Sigmoid colon (tissue), 7 donors: ENCODE results near the gene SYMPK. TPM values are rescaled to one million over a fixed set of nuclear protein-coding genes. Genes with fewer than 3 reads are reported as not detected.

Source experiments
- DNase-seq: peaks from one replicate; pipeline ENCODE4 v3.0.0-alpha.2; 2019
- H3K27ac ChIP-seq, 4 donors: fragments of 200-600 bp; sonication (generic); one replicate each; pipeline ENCODE4 v1.5.1; 2016 to 2019; ENCODE audit warnings: mild to moderate bottlenecking in 1 of 4
- H3K27me3 ChIP-seq, 3 donors: fragments of 200-600 bp; sonication (generic); one replicate each; pipeline ENCODE4 v1.5.1; 2019; ENCODE audit warnings: mild to moderate bottlenecking in 1 of 3
- H3K36me3 ChIP-seq, 4 donors: fragments of 200-600 bp; sonication (generic); one replicate each; pipeline ENCODE4 v1.5.1; 2016 to 2019
- H3K4me1 ChIP-seq, 4 donors: fragments of 200-600 bp; sonication (generic); one replicate each; pipeline ENCODE4 v1.5.1; 2017 to 2019
- H3K4me3 ChIP-seq, 4 donors: fragments of 200-600 bp; sonication (generic); one replicate each; pipeline ENCODE4 v1.5.1; 2017 to 2019; ENCODE audit warnings: mild to moderate bottlenecking in 2 of 4, moderate library complexity in 1 of 4
- H3K9me3 ChIP-seq, 4 donors: fragments of 200-600 bp in 3 of 4; sonication (generic) in 3 of 4; one replicate each; pipeline versions ENCODE4 v1.5.1 to v1.6.1; 2013 to 2019
- CTCF ChIP-seq, 4 experiments: fragments of 450-650 bp in 3 of 4; fragments of 200-600 bp in 1 of 4; IDR thresholded peaks; one replicate each; pipeline ENCODE4 v1.5.1; 2016 to 2019; ENCODE audit warnings: antibody characterized with exemption in 4 of 4, mild to moderate bottlenecking in 3 of 4, moderate library complexity in 2 of 4
- EP300 ChIP-seq, 4 donors: sonication (generic); formaldehyde crosslinking; IDR thresholded peaks; one replicate each; pipeline ENCODE4 v1.6.1; 2017; ENCODE audit warnings: antibody characterized with exemption in 4 of 4
- POLR2A ChIP-seq, 2 donors: fragments of 450-650 bp; IDR thresholded peaks; one replicate each; pipeline ENCODE4 v1.6.1; 2016; ENCODE audit warnings: antibody characterized with exemption in 2 of 2, mild to moderate bottlenecking in 2 of 2, moderate library complexity in 2 of 2
- POLR2AphosphoS5 ChIP-seq, 4 donors: sonication (generic); formaldehyde crosslinking; IDR thresholded peaks; one replicate each; pipeline ENCODE4 v1.6.1; 2017; ENCODE audit warnings: antibody characterized with exemption in 4 of 4
- WGBS, 2 donors: extraction: QIAGEN DNeasy Blood & Tissue Kit; methylation state at CpG; one replicate each; pipeline ENCODE4 v1.1.7; 2013; 5-methylcytosine and 5-hydroxymethylcytosine counted together
- intact Hi-C: fragments of 100-400 bp; cut with DNase I; formaldehyde crosslinking; loops from one replicate; pipeline ENCODE4 v1.15.1; 2023
- polyA plus RNA-seq, 3 donors: library from polyadenylated mRNA; stranded (reverse); fragments of 200-250 nt; gene quantifications; one replicate each; pipeline ENCODE4 v1.2.3, GENCODE V29; 2013
- total RNA-seq, 4 donors: library from RNA; depleted of rRNA; stranded (reverse); fragments of >200 nt; gene quantifications; one replicate each; pipeline ENCODE4 v1.1.0, GENCODE V29; 2016
- donor health status: healthy with polysubstance abuse.
- donor health status: Bipolar disorder and iron deficiency.
- donor health status: healthy.

SYMPK gene
- total and polyA plus RNA-seq, 7 donors, result 18.2 to 84.4 (median 28.5) TPM

DNA sequence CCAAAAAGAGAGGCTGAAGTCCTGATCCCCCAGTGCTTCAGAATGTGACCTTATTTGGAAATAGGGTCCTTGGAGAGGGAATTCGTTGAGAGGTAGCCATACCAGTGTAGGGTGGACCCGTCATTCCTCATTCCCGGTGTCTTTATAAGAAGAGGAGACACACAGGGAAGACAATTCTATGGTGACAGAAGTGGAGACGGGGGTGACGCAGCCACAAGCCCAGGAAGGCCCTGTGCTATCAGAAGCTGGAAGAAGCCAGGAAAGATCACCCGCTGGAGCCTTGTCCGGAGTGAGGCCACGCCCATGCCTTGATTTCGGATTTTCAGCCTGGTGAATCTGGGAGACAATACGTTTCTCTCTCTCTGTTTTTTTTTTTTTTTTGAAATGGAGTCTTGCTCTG is 42.1 kb upstream of the SYMPK start:
- Histone ChIP-seq H3K4me1 (peaks cover 0 to 25% (median 21%) of the 10 kb centered on the region in 4 donors), H3K27me3 (no peaks in the 10 kb centered on the region), H3K27ac (no peak overlapping the region), H3K4me3 (no peak overlapping the region), H3K36me3 (peaks cover 0 to under 1% (median 0%) of the 10 kb centered on the region in 4 donors), H3K9me3 (no peaks in the 10 kb centered on the region)
- 77 to 80% methylated on average over 10 of the region's 10 CpGs for WGBS, 2 donors
- intact Hi-C loops, result no loop called here
- no peak for DNase-seq
- TF ChIP-seq POLR2AphosphoS5 (IDR thresholded peaks at IDR 0.05) (no peak), EP300 (IDR thresholded peaks at IDR 0.05) (no peak), POLR2A (IDR thresholded peaks at IDR 0.05) (no peak), CTCF (IDR thresholded peaks at IDR 0.05) (no peak)

DNA sequence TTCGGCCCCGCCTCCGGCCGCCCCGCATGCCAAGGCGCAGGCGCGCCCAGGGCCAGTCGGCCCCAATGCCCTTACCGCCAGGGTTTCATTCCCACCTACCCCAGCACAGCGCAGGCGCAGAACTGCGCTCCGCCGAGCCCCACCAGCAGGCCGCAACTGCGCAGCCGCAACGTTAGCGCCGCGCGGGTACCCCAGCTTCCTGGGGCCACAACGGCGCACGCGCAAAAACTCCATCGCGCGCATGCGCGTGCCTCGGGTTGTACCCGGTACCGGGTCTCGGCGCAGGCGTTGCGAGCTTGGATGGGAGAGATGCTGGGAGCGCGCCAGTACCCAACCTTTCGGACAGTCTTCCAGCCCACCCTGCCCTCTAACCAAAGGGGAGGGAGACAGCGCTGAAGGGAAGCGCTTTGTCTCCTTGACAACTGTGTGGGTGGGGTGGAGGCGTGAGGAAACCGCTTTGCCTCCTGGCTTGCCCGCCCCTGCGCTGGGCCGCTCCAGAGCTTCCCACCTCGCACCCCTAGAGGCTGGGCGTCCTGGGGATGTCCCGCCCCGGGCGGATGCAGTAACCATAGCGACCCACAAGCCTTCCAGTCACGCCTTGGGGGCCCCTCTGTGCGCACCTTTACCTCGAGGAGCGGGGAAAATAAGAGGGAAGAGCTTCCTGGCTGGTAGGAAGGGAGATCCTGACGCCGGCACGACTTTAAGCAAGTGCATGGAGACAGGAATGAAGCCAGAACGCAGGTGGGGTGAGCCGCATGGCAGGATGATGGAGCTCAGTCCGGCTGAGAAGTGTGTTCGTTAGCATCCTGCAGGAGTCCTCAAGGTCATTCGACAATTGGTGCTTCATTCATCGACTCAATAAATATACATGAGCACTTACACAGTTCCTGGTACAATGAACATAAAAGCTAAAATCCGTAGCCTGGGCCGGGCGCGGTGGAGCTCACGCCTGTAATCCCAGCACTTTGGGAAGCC is 40.0 kb upstream of the SYMPK start:
- Histone ChIP-seq H3K4me1 (peaks cover 0 to 26% (median 21%) of the 10 kb centered on the region in 4 donors), H3K9me3 (no peaks in the 10 kb centered on the region), H3K27me3 (no peaks in the 10 kb centered on the region), H3K36me3 (peaks cover 0 to 21% (median 12%) of the 10 kb centered on the region in 4 donors), H3K27ac (peak overlapping the region; percentile 83 to 89 (median 84)), H3K4me3 (peak overlapping the region; percentile 71 to 80 (median 74))
- intact Hi-C loops, result loop anchor here (2.0 to 5.0 kb wide), 2 partner anchors 16 to 94 kb away; partner anchors contain the start of genes CCDC61 and IRF2BP1
- WGBS, 2 donors, result 0 to 1% methylated on average over 73 of the region's 73 CpGs
- peak; percentile 99 for DNase-seq
- TF ChIP-seq CTCF (IDR thresholded peaks at IDR 0.05) (peak in 1 of 4 experiments; percentile 27), POLR2AphosphoS5 (IDR thresholded peaks at IDR 0.05) (peak; percentile 78 to 92 (median 86)), POLR2A (IDR thresholded peaks at IDR 0.05) (peak; percentile 45 to 63), EP300 (IDR thresholded peaks at IDR 0.05) (no peak)

GRCh38 chr19:45901912-45902650 is 39.1 kb upstream of the SYMPK start, which contains the start of gene MYPOP:
Gene MYPOP (minus strand): TSS chr19:45902613. CDS start chr19:45901773, 840 bp downstream.
- no peak for DNase-seq

More at GRCh38 chr19:45901912-45902650, 39.1 kb upstream of the SYMPK start, which contains the start of gene MYPOP:
- Histone ChIP-seq H3K4me1 (peaks cover 0 to 26% (median 21%) of the 10 kb centered on the region in 4 donors), H3K36me3 (peaks cover 0 to 29% (median 12%) of the 10 kb centered on the region in 4 donors), H3K27ac (peak within 1 kb of the TSS; percentile 83 to 89 (median 84)), H3K4me3 (peak within 1 kb of the TSS; percentile 71 to 80 (median 74)), H3K9me3 (no peaks in the 10 kb centered on the region), H3K27me3 (no peaks in the 10 kb centered on the region)
- WGBS, 2 donors, result 1% methylated on average over 47 of the region's 47 CpGs
- no peak for TF ChIP-seq POLR2AphosphoS5 (IDR thresholded peaks at IDR 0.05)
- no peak for TF ChIP-seq POLR2A (IDR thresholded peaks at IDR 0.05)
- no peak for TF ChIP-seq EP300 (IDR thresholded peaks at IDR 0.05)
- no peak for TF ChIP-seq CTCF (IDR thresholded peaks at IDR 0.05)
- intact Hi-C loops, result loop anchor here (2.0 to 5.0 kb wide), 2 partner anchors 15 to 95 kb away; partner anchors contain the start of genes CCDC61 and IRF2BP1
